ENCODE results near the gene SV2B. TPM values are rescaled to one million over a fixed set of nuclear protein-coding genes. Genes with fewer than 3 reads are reported as not detected.

The SV2B gene
- total RNA-seq, 1 experiment from 2014 or later, result not detected

GRCh38 chr15:91152896-91153581 is 53.0 kb downstream of the SV2B start:
- Histone ChIP-seq H3K18ac (ENCODE audit: insufficient read length, low read depth, low read length) (no peak overlapping the region), H3K23ac (ENCODE audit: insufficient read length, low read depth, low read length) (no peak overlapping the region), H3K27ac (ENCODE audit: insufficient read length, low read depth, low read length) (no peak overlapping the region), H3K79me2 (ENCODE audit: insufficient read depth, low read length) (no peaks in the 10 kb centered on the region), H4K20me1 (ENCODE audit: control insufficient read depth, insufficient read depth, insufficient read length) (no peaks in the 10 kb centered on the region), H4K91ac (ENCODE audit: insufficient read length, low read depth, low read length) (no peak overlapping the region), H3K9ac (ENCODE audit: extremely low read depth, insufficient read length, low read length) (no peak overlapping the region), H3K4ac (ENCODE audit: low read depth, low read length) (no peak overlapping the region), H2BK15ac (ENCODE audit: low read depth, low read length) (no peak overlapping the region), H2AK5ac (ENCODE audit: insufficient read length, low read length) (no peak overlapping the region), H4K8ac (replicated peaks; ENCODE audit: insufficient read length, low read depth, low read length) (no peak overlapping the region), H2BK20ac (ENCODE audit: low read depth, low read length, poor library complexity, severe bottlenecking) (no peak overlapping the region), H2BK12ac (ENCODE audit: insufficient read length, low read depth, low read length) (no peak overlapping the region), H2BK120ac (ENCODE audit: low read depth, low read length, poor library complexity, severe bottlenecking) (no peak overlapping the region), H3K56ac (ENCODE audit: insufficient read length, low read depth, low read length) (no peak overlapping the region), H3K4me1 (ENCODE audit: insufficient read depth, low read length) (no peaks in the 10 kb centered on the region), H3K79me1 (ENCODE audit: insufficient read depth, low read depth, low read length, poor library complexity, severe bottlenecking) (no peaks in the 10 kb centered on the region), H3K23me2 (ENCODE audit: insufficient read length, low read depth, low read length, poor library complexity, severe bottlenecking) (no peaks in the 10 kb centered on the region), H3K9me3 (ENCODE audit: control insufficient read depth, low read depth, low read length) (no peaks in the 10 kb centered on the region), H3K14ac (ENCODE audit: insufficient read depth, low read length) (no peak overlapping the region), H2AFZ (ENCODE audit: low read length) (no peak overlapping the region), H3T11ph (ENCODE audit: low read length) (no peak overlapping the region), H3K27me3 (ENCODE audit: insufficient read depth, low read length) (no peaks in the 10 kb centered on the region), H2BK5ac (ENCODE audit: insufficient read length, low read length) (no peak overlapping the region), H3K4me2 (ENCODE audit: insufficient read depth, insufficient read length, low read length) (no peak overlapping the region), H4K5ac (ENCODE audit: insufficient read length, low read depth, low read length) (no peak overlapping the region)
- peaks cover 6% of the 10 kb centered on the region for H3K27me3 Mint-ChIP-seq (ENCODE audit: low read depth)
- H3K9me3 Mint-ChIP-seq, result no peaks in the 10 kb centered on the region; a peak in 1 of 5 replicates
- no peak overlapping the region for H3K27ac Mint-ChIP-seq
- H3K4me3 Mint-ChIP-seq, result no peak overlapping the region
- peaks cover 7 to 17% of the 10 kb centered on the region in 2 experiments for H3K4me1 Mint-ChIP-seq
- no peaks in the 10 kb centered on the region for H3K36me3 Mint-ChIP-seq (ENCODE audit: insufficient read depth in 1 of 3, low read depth in 3 of 3)
- no CpG with 5 or more reads among the region's 10 CpGs for WGBS (ENCODE audit: extremely low coverage, insufficient read length, low lambda C conversion rate)
- TF ChIP-seq, protein P1, sequence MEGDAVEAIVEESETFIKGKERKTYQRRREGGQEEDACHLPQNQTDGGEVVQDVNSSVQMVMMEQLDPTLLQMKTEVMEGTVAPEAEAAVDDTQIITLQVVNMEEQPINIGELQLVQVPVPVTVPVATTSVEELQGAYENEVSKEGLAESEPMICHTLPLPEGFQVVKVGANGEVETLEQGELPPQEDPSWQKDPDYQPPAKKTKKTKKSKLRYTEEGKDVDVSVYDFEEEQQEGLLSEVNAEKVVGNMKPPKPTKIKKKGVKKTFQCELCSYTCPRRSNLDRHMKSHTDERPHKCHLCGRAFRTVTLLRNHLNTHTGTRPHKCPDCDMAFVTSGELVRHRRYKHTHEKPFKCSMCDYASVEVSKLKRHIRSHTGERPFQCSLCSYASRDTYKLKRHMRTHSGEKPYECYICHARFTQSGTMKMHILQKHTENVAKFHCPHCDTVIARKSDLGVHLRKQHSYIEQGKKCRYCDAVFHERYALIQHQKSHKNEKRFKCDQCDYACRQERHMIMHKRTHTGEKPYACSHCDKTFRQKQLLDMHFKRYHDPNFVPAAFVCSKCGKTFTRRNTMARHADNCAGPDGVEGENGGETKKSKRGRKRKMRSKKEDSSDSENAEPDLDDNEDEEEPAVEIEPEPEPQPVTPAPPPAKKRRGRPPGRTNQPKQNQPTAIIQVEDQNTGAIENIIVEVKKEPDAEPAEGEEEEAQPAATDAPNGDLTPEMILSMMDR (conservative IDR thresholded peaks at IDR 0.05), result no peak
- no peak for DNase-seq

All from H9 (cell line).